ENCODE measurements around the gene AP2S1. TPM values are rescaled to one million over a fixed set of nuclear protein-coding genes. Genes with fewer than 3 reads are reported as not detected.

AP2S1 gene
- total RNA-seq, 1 experiment from 2014 or later, result 146 TPM

GRCh38 chr19:46849610-46850009, 1.0 kb downstream of the AP2S1 start:
- BruUV-seq (replicated peaks), result no TSS peak
- Histone ChIP-seq H3K9me3 (ENCODE audit: control insufficient read depth, insufficient read depth, low read depth, low read length) (no peaks in the 10 kb centered on the region), H3K4me3 (ENCODE audit: low read depth in 2 of 2, low read length in 2 of 2) (peak overlapping the region; percentile 88 to 93), H3K27ac (ENCODE audit: low read length) (peak overlapping the region; percentile 88), H3K27me3 (ENCODE audit: control insufficient read depth, insufficient read depth, low read length) (no peaks in the 10 kb centered on the region), H3K4me1 (ENCODE audit: control insufficient read depth, insufficient read depth, low read length) (peaks cover 7% of the 10 kb centered on the region; the same call in 1 of the 2 replicates), H3K36me3 (ENCODE audit: control insufficient read depth, insufficient read depth, low read length) (peaks cover 6% of the 10 kb centered on the region; the same call in 1 of the 2 replicates)
- in situ Hi-C loops (cut with HindIII; ENCODE audit: low pct_unique_long_range_greater_than_20kb, low sequenced_read_pairs) (no loop called here), intact Hi-C loops (cut with micrococcal nuclease; ENCODE audit: unreplicated experiment) (no loop called here)
- ChIA-PET POLR2A (no interaction called here), CTCF (no interaction called here)
- DNase-seq (ENCODE audit: low read depth, low spot score) (no peak), ATAC-seq (no peak)
- TF ChIP-seq, protein P1, sequence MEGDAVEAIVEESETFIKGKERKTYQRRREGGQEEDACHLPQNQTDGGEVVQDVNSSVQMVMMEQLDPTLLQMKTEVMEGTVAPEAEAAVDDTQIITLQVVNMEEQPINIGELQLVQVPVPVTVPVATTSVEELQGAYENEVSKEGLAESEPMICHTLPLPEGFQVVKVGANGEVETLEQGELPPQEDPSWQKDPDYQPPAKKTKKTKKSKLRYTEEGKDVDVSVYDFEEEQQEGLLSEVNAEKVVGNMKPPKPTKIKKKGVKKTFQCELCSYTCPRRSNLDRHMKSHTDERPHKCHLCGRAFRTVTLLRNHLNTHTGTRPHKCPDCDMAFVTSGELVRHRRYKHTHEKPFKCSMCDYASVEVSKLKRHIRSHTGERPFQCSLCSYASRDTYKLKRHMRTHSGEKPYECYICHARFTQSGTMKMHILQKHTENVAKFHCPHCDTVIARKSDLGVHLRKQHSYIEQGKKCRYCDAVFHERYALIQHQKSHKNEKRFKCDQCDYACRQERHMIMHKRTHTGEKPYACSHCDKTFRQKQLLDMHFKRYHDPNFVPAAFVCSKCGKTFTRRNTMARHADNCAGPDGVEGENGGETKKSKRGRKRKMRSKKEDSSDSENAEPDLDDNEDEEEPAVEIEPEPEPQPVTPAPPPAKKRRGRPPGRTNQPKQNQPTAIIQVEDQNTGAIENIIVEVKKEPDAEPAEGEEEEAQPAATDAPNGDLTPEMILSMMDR (IDR thresholded peaks at IDR 0.05), result no peak
- TF ChIP-seq TCF7L2 (IDR thresholded peaks at IDR 0.05; ENCODE audit: low read depth, low read length) (no peak), SIN3A (IDR thresholded peaks at IDR 0.05; ENCODE audit: borderline replicate concordance, insufficient read depth, low read depth, low read length) (no peak)
- TF ChIP-seq, protein P2, sequence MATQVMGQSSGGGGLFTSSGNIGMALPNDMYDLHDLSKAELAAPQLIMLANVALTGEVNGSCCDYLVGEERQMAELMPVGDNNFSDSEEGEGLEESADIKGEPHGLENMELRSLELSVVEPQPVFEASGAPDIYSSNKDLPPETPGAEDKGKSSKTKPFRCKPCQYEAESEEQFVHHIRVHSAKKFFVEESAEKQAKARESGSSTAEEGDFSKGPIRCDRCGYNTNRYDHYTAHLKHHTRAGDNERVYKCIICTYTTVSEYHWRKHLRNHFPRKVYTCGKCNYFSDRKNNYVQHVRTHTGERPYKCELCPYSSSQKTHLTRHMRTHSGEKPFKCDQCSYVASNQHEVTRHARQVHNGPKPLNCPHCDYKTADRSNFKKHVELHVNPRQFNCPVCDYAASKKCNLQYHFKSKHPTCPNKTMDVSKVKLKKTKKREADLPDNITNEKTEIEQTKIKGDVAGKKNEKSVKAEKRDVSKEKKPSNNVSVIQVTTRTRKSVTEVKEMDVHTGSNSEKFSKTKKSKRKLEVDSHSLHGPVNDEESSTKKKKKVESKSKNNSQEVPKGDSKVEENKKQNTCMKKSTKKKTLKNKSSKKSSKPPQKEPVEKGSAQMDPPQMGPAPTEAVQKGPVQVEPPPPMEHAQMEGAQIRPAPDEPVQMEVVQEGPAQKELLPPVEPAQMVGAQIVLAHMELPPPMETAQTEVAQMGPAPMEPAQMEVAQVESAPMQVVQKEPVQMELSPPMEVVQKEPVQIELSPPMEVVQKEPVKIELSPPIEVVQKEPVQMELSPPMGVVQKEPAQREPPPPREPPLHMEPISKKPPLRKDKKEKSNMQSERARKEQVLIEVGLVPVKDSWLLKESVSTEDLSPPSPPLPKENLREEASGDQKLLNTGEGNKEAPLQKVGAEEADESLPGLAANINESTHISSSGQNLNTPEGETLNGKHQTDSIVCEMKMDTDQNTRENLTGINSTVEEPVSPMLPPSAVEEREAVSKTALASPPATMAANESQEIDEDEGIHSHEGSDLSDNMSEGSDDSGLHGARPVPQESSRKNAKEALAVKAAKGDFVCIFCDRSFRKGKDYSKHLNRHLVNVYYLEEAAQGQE (IDR thresholded peaks at IDR 0.05; ENCODE audit: insufficient read depth in 1 of 2, low read depth in 2 of 2, low read length in 1 of 2), result no peak

DNA sequence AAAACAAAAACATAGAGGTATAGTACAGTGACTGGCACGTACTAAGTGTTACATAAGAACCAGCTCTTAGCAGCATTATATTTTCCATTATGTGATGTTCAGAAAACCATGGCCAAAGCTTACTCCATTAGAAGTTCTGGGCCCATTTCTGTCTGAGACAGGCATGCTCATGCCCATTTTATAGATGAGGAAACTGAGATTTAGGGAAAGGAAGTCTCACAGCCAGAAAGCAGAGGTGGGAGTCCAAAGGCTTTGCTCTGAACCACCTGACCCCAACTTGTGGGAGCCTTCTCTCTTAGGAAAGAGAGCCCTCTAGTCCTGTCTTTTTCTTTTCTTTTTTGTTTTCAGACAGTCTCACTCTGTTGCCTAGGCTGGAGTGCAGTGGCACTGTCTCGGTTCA, 2.3 kb downstream of the AP2S1 start:
- peaks cover 7% of the 10 kb centered on the region; the same call in 1 of the 2 replicates for H3K4me1 ChIP-seq (ENCODE audit: control insufficient read depth, insufficient read depth, low read length)
- no peaks in the 10 kb centered on the region for H3K27me3 ChIP-seq (ENCODE audit: control insufficient read depth, insufficient read depth, low read length)
- no peaks in the 10 kb centered on the region for H3K9me3 ChIP-seq (ENCODE audit: control insufficient read depth, insufficient read depth, low read depth, low read length)
- ChIA-PET POLR2A (interaction anchor here (0.5 kb wide), 1 partner anchor 38 kb away, joined by 3 read pairs; no protein-coding TSS in a partner anchor), CTCF (no interaction called here)
- TF ChIP-seq TCF7L2 (IDR thresholded peaks at IDR 0.05; ENCODE audit: low read depth, low read length) (no peak), POLR2AphosphoS5 (IDR thresholded peaks at IDR 0.05; ENCODE audit: low read depth, low read length) (no peak), SIN3A (IDR thresholded peaks at IDR 0.05; ENCODE audit: borderline replicate concordance, insufficient read depth, low read depth, low read length) (no peak)
- TF ChIP-seq, protein P2 (IDR thresholded peaks at IDR 0.05; ENCODE audit: insufficient read depth in 1 of 2, low read depth in 2 of 2, low read length in 1 of 2), result no peak
- TF ChIP-seq, protein P1 (IDR thresholded peaks at IDR 0.05), result no peak
- ATAC-seq, result no peak
- intact Hi-C loops (cut with micrococcal nuclease; ENCODE audit: unreplicated experiment) (no loop called here), in situ Hi-C loops (cut with HindIII; ENCODE audit: low pct_unique_long_range_greater_than_20kb, low sequenced_read_pairs) (no loop called here)
- peaks cover 6% of the 10 kb centered on the region; the same call in 1 of the 2 replicates for H3K36me3 ChIP-seq (ENCODE audit: control insufficient read depth, insufficient read depth, low read length)
- DNase-seq (ENCODE audit: low read depth, low spot score), result no peak
- BruUV-seq (replicated peaks), result no TSS peak
- no peak overlapping the region for H3K4me3 ChIP-seq (ENCODE audit: low read depth in 2 of 2, low read length in 2 of 2)
- H3K27ac ChIP-seq (ENCODE audit: low read length), result no peak overlapping the region

Measured in Panc1 (cell line).